GM23338 (cell line): ENCODE data around the gene STK31. TPM values are rescaled to one million over a fixed set of nuclear protein-coding genes. Genes with fewer than 3 reads are reported as not detected.

Experiments
- ATAC-seq: fragments of 200-7000 bp; cut with Tn5 transposase; 3 replicates; pipeline ENCODE4 v1.9.1; 2020
- DNase-seq: peaks from one replicate; pipeline ENCODE4 v3.0.0-alpha.2; 2015; ENCODE audit warnings: low spot score
- H2AFZ ChIP-seq: fragments of 200-600 bp; sonication (generic); 2 replicates; pipeline ENCODE4 v1.8.0; 2016; ENCODE audit warnings: antibody characterized with exemption, mild to moderate bottlenecking, moderate library complexity
- H3F3A ChIP-seq: fragments of 200-600 bp; sonication (generic); replicated peaks from 2 replicates; pipeline ENCODE4 v1.8.0; 2017; ENCODE audit warnings: antibody characterized with exemption, mixed run types, low read depth
- H3K27ac ChIP-seq: fragments of 200-600 bp; sonication (generic); 2 replicates; pipeline ENCODE4 v1.6.1; 2016; ENCODE audit warnings: low read depth
- H3K27me3 ChIP-seq: fragments of 200-600 bp; sonication (generic); 2 replicates; pipeline ENCODE4 v1.8.0; 2016; ENCODE audit warnings: mild to moderate bottlenecking, mixed run types, moderate library complexity; ENCODE audit not compliant: insufficient read depth
- H3K36me3 ChIP-seq: fragments of 200-600 bp; sonication (generic); 2 replicates; pipeline ENCODE4 v1.8.0; 2016; ENCODE audit warnings: mild to moderate bottlenecking; ENCODE audit not compliant: insufficient read depth
- H3K4me1 ChIP-seq: fragments of 200-600 bp; sonication (generic); 2 replicates; pipeline ENCODE4 v1.8.0; 2016; ENCODE audit warnings: mild to moderate bottlenecking, moderate library complexity; ENCODE audit not compliant: insufficient read depth
- H3K4me2 ChIP-seq: fragments of 200-600 bp; sonication (generic); 2 replicates; pipeline ENCODE4 v1.7.1; 2017; ENCODE audit warnings: mixed run types
- H3K4me3 ChIP-seq: fragments of 200-600 bp; sonication (generic); 2 replicates; pipeline ENCODE4 v1.6.1; 2016; ENCODE audit warnings: mixed run types
- H3K79me2 ChIP-seq: fragments of 200-600 bp; sonication (generic); replicated peaks from 2 replicates; pipeline ENCODE4 v1.8.0; 2017; ENCODE audit warnings: mild to moderate bottlenecking; ENCODE audit not compliant: insufficient read depth
- H3K9me2 ChIP-seq: fragments of 200-600 bp; sonication (generic); 2 replicates; pipeline ENCODE4 v1.8.0; 2017; ENCODE audit not compliant: insufficient read depth
- H4K20me1 ChIP-seq: fragments of 200-600 bp; sonication (generic); replicated peaks from 2 replicates; pipeline ENCODE4 v1.8.0; 2017; ENCODE audit warnings: mild to moderate bottlenecking; ENCODE audit not compliant: insufficient read depth
- H3K27ac Mint-ChIP-seq: 2 replicates; pipeline ENCODE4 v1.8.0; 2020; ENCODE audit warnings: inconsistent platforms, mild to moderate bottlenecking, moderate library complexity, mixed read lengths
- H3K27me3 Mint-ChIP-seq: 3 replicates; pipeline ENCODE4 v1.8.0; 2022; ENCODE audit warnings: low read depth, mild to moderate bottlenecking, moderate library complexity, mixed read lengths, inconsistent platforms; ENCODE audit not compliant: insufficient read depth, poor library complexity
- H3K36me3 Mint-ChIP-seq: 3 replicates; pipeline ENCODE4 v1.8.0; 2021; ENCODE audit warnings: low read depth, mild to moderate bottlenecking, inconsistent platforms, moderate library complexity, mixed read lengths
- H3K4me1 Mint-ChIP-seq: 3 replicates; pipeline ENCODE4 v1.8.0; 2020; ENCODE audit warnings: mild to moderate bottlenecking, inconsistent platforms, mixed read lengths
- H3K4me3 Mint-ChIP-seq: 3 replicates; pipeline ENCODE4 v1.8.0; 2021; ENCODE audit warnings: moderate library complexity, mild to moderate bottlenecking, inconsistent platforms, mixed read lengths
- H3K9me3 Mint-ChIP-seq: 3 replicates; pipeline ENCODE4 v1.8.0; 2020; ENCODE audit warnings: moderate library complexity, mild to moderate bottlenecking, inconsistent platforms, mixed read lengths
- CREB1 ChIP-seq: fragments of 250-450 bp; sonication (Bioruptor Pico); IDR thresholded peaks from 2 replicates; pipeline ENCODE4 v1.5.0; 2020; ENCODE audit warnings: low read depth, mild to moderate bottlenecking, moderate library complexity
- EZH2 ChIP-seq: fragments of 200-600 bp; sonication (generic); IDR thresholded peaks from one replicate; pipeline ENCODE4 v1.8.0; 2017; ENCODE audit warnings: antibody characterized with exemption, mild to moderate bottlenecking, low read depth; ENCODE audit not compliant: unreplicated experiment
- EZH2phosphoT487 ChIP-seq: fragments of 200-600 bp; sonication (generic); IDR thresholded peaks from one replicate; pipeline ENCODE4 v1.8.1; 2018; ENCODE audit warnings: antibody characterized with exemption; ENCODE audit not compliant: unreplicated experiment
- NANOG ChIP-seq: IDR thresholded peaks from 2 replicates; pipeline ENCODE4 v1.6.1; 2016; ENCODE audit warnings: antibody characterized with exemption, borderline replicate concordance
- POLR2AphosphoS5 ChIP-seq: IDR thresholded peaks from 2 replicates; pipeline ENCODE4 v1.6.1; 2016; ENCODE audit warnings: antibody characterized with exemption, low read depth
- STAT1 ChIP-seq: IDR thresholded peaks from one replicate; pipeline ENCODE4 v1.6.1; 2016; ENCODE audit warnings: antibody characterized with exemption; ENCODE audit not compliant: unreplicated experiment
- ZNF331 ChIP-seq: fragments of 250-450 bp; sonication (Bioruptor Pico); IDR thresholded peaks from 2 replicates; pipeline ENCODE4 v1.5.0; 2020; ENCODE audit warnings: low read depth, mild to moderate bottlenecking, moderate library complexity
- polyA plus RNA-seq: library from polyadenylated mRNA; unstranded; fragments of >200 nt; fragmentation: Nextera tagmentation; extraction: Ambion mirVana; gene quantifications from 2 replicates; pipeline ENCODE4 v1.2.1, GENCODE V29; 2016
- total RNA-seq: library from RNA; depleted of rRNA; stranded (reverse); fragments of >200 nt; shearing (Covaris generic); gene quantifications from 2 replicates; pipeline ENCODE4 v1.2.3, GENCODE V29; 2014
- TF ChIP-seq, protein P1 (sequence below), 2 experiments: fragments of 200-600 bp in 1 of 2; sonication (generic) in 1 of 2; conservative IDR thresholded peaks; 2 replicates each; pipeline versions ENCODE4 v1.5.1 to v1.6.1; 2016 to 2017; ENCODE audit warnings: antibody characterized with exemption in 2 of 2, low read depth in 2 of 2, mild to moderate bottlenecking in 2 of 2, moderate library complexity in 1 of 2
- TF ChIP-seq, protein P2 (sequence below): IDR thresholded peaks from 2 replicates; pipeline ENCODE4 v1.6.1; 2016; ENCODE audit warnings: antibody characterized with exemption
- TF ChIP-seq, protein P3 (sequence below): IDR thresholded peaks from one replicate; pipeline ENCODE4 v1.6.1; 2018; ENCODE audit warnings: antibody characterized with exemption; ENCODE audit not compliant: unreplicated experiment

The STK31 gene
- total and polyA plus RNA-seq, 2 experiments from 2014 or later: 0.31 to 0.55 TPM

DNA sequence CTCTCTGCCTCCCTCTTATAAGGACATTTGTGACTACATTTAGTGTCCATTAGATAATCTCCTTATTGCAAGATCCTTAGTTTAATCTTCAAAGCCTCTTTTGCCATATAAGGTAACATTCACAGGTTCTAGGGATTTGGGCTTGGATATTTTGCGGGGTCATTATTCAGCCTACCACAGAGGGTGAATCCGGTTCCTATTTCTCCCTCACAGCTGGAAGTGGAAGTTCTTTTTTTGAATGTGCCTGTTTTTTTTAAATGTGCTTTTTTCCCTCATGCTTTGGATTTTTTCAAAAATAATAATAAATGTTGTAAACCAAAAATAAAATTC lies 47.1 kb upstream of the STK31 start (continued):
- TF ChIP-seq ZNF331 (CRISPR knock-in tag) (no peak), CREB1 (no peak), EZH2phosphoT487 (no peak), POLR2AphosphoS5 (no peak), NANOG (no peak), STAT1 (no peak)
- TF ChIP-seq, protein P1, sequence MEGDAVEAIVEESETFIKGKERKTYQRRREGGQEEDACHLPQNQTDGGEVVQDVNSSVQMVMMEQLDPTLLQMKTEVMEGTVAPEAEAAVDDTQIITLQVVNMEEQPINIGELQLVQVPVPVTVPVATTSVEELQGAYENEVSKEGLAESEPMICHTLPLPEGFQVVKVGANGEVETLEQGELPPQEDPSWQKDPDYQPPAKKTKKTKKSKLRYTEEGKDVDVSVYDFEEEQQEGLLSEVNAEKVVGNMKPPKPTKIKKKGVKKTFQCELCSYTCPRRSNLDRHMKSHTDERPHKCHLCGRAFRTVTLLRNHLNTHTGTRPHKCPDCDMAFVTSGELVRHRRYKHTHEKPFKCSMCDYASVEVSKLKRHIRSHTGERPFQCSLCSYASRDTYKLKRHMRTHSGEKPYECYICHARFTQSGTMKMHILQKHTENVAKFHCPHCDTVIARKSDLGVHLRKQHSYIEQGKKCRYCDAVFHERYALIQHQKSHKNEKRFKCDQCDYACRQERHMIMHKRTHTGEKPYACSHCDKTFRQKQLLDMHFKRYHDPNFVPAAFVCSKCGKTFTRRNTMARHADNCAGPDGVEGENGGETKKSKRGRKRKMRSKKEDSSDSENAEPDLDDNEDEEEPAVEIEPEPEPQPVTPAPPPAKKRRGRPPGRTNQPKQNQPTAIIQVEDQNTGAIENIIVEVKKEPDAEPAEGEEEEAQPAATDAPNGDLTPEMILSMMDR (conservative IDR thresholded peaks at IDR 0.05; ENCODE audit: low read depth in 2 of 2): no peak

DNA sequence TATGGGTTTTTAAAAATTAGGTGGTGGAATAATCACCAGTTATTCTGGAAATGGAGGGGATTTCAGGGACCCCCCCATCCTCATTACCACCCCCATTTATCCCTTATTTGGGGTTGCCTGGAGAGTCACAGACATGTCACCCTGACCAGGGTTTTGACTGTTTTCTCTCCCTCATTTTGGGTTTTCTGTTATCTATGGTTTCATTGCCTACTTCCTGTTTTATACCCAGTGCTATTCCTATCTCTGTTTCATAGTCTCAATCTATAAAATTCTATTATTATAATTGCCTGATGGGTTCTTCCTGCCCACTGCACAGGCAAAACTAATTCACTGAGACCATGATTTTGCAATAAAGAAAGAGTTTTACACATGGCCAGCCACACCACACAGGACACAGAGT lies 45.9 kb upstream of the STK31 start:
- peaks cover 17% of the 10 kb centered on the region for H3K36me3 Mint-ChIP-seq
- no peak overlapping the region for H3K4me3 ChIP-seq
- H3K4me2 ChIP-seq: no peak overlapping the region
- H3K9me2 ChIP-seq: peaks cover 14% of the 10 kb centered on the region; the same call in 1 of the 2 replicates
- H2AFZ ChIP-seq: no peak overlapping the region
- peaks cover 25% of the 10 kb centered on the region for H3K4me1 Mint-ChIP-seq
- TF ChIP-seq, protein P2, sequence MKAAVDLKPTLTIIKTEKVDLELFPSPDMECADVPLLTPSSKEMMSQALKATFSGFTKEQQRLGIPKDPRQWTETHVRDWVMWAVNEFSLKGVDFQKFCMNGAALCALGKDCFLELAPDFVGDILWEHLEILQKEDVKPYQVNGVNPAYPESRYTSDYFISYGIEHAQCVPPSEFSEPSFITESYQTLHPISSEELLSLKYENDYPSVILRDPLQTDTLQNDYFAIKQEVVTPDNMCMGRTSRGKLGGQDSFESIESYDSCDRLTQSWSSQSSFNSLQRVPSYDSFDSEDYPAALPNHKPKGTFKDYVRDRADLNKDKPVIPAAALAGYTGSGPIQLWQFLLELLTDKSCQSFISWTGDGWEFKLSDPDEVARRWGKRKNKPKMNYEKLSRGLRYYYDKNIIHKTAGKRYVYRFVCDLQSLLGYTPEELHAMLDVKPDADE: no peak
- H3K27ac ChIP-seq: no peak overlapping the region
- DNase-seq (no peak), ATAC-seq (no peak)
- peaks cover 23% of the 10 kb centered on the region for H3K9me3 Mint-ChIP-seq
- no peaks in the 10 kb centered on the region for H3K27me3 ChIP-seq
- H3K4me3 Mint-ChIP-seq: no peak overlapping the region
- no peaks in the 10 kb centered on the region for H3F3A ChIP-seq
- H3K27me3 Mint-ChIP-seq: peaks cover 4% of the 10 kb centered on the region
- no peak overlapping the region for H3K27ac Mint-ChIP-seq
- peaks cover 18% of the 10 kb centered on the region for H3K4me1 ChIP-seq
- no peaks in the 10 kb centered on the region for H3K79me2 ChIP-seq
- H4K20me1 ChIP-seq: no peaks in the 10 kb centered on the region
- H3K36me3 ChIP-seq: peaks cover 5% of the 10 kb centered on the region; the same call in 1 of the 2 replicates

DNA sequence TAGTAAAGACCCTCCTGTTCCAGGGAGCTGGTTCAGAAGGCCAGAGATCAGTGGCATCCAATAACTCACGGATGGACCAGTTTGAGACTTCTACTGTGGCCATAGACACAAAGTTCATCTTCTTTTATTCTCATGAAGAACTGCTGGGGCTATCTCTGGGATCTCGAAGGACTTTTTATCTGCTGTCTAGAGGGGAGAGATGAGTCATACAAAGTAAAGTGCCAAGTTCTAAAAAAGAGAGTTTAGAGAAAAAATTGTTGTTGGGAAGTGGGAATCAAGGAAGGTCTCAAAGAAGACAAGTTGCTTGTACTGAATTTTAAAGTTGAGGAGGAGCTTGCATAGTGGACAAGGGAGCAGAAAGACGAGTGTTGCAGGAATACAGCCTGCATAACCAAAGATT lies 38.0 kb upstream of the STK31 start:
- ATAC-seq: no peak
- Mint-ChIP-seq H3K9me3 (no peaks in the 10 kb centered on the region; the same call in 2 of the 3 replicates), H3K36me3 (no peaks in the 10 kb centered on the region), H3K4me1 (no peaks in the 10 kb centered on the region), H3K27me3 (peaks cover 3% of the 10 kb centered on the region), H3K27ac (no peak overlapping the region), H3K4me3 (no peak overlapping the region)
- Histone ChIP-seq H3K27me3 (no peaks in the 10 kb centered on the region), H2AFZ (no peak overlapping the region), H3F3A (no peaks in the 10 kb centered on the region), H4K20me1 (no peaks in the 10 kb centered on the region), H3K4me2 (no peak overlapping the region), H3K79me2 (no peaks in the 10 kb centered on the region), H3K4me1 (no peaks in the 10 kb centered on the region), H3K4me3 (no peak overlapping the region), H3K27ac (no peak overlapping the region), H3K9me2 (no peaks in the 10 kb centered on the region), H3K36me3 (no peaks in the 10 kb centered on the region)
- DNase-seq: no peak
- no peak for TF ChIP-seq STAT1
- TF ChIP-seq, protein P3, sequence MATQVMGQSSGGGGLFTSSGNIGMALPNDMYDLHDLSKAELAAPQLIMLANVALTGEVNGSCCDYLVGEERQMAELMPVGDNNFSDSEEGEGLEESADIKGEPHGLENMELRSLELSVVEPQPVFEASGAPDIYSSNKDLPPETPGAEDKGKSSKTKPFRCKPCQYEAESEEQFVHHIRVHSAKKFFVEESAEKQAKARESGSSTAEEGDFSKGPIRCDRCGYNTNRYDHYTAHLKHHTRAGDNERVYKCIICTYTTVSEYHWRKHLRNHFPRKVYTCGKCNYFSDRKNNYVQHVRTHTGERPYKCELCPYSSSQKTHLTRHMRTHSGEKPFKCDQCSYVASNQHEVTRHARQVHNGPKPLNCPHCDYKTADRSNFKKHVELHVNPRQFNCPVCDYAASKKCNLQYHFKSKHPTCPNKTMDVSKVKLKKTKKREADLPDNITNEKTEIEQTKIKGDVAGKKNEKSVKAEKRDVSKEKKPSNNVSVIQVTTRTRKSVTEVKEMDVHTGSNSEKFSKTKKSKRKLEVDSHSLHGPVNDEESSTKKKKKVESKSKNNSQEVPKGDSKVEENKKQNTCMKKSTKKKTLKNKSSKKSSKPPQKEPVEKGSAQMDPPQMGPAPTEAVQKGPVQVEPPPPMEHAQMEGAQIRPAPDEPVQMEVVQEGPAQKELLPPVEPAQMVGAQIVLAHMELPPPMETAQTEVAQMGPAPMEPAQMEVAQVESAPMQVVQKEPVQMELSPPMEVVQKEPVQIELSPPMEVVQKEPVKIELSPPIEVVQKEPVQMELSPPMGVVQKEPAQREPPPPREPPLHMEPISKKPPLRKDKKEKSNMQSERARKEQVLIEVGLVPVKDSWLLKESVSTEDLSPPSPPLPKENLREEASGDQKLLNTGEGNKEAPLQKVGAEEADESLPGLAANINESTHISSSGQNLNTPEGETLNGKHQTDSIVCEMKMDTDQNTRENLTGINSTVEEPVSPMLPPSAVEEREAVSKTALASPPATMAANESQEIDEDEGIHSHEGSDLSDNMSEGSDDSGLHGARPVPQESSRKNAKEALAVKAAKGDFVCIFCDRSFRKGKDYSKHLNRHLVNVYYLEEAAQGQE: no peak
- TF ChIP-seq, protein P1 (conservative IDR thresholded peaks at IDR 0.05; ENCODE audit: low read depth in 2 of 2): no peak
- no peak for TF ChIP-seq EZH2
- no peak for TF ChIP-seq CREB1
